ENCODE data around the gene SHC1.
"Not testable (repeated sequence)": the region's sequence is repeated elsewhere in the genome, so short reads cannot be mapped to it uniquely, and the experiment has no call there.

The SHC1 gene

DNA sequence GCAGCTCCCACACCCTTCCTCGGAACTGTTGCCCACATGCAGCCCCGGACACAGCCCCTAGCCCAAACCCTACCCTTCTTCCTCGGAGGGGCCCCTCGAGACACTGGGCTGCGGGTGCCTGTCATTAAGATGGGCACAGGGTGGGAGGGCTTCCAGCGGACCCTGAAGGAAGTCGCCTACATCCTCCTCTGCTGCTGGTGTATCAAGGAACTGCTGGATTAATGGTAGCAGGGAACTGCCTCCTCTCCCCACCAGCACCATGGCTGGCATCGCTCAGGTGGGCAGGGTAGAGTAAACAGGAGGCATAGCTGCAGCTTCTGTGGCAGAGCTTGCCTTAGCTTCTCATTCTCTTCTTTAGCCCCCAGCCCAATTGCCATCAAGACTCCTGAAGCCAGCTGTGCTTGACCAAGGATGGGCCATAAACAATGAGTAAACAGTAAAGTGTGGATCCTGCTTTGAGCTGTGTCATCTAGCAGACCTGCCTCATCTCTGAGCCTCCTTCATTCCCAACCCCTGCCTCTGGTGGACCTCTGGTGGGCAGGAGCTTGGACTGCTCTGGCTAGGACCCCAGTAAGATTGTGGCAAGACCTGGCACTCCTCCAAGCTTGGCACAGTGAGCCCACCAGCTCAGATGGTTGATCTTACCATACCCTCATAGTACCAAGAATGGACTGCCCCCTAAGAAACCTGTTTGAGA, 23.2 kb upstream of the SHC1 start, which contains the start of gene LENEP:
Gene LENEP (plus strand): TSS at position 15 of the 697 bp plus-strand sequence. CDS start 22 bp downstream, at position 37.
- DNase-seq, result no peak

- DNase-seq, result no peak
Measured at GRCh38 chr1:154992721-154993571, 22.4 kb upstream of the SHC1 start.

DNA sequence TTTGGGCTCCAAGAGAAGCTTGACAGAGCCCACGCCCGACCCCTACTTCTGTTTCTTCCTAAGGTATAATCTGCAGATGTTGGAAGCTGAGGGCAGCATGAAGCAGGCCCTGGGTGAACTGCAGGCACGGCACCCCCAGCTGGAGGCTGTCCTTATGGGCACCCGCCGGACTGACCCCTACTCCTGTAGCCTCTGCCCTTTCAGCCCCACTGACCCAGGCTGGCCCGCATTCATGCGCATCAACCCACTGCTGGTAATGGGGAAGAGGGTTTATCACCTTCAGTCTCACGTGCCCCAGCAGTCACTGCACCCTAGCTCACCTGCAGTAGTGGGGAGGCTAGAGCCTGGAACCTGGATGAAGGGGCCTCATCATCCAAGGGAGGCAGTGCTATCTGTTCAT, 19.7 kb upstream of the SHC1 start:
- DNase-seq, result no peak

GRCh38 chr1:154989195-154989860, 18.8 kb upstream of the SHC1 start:
- DNase-seq, result no peak

DNA sequence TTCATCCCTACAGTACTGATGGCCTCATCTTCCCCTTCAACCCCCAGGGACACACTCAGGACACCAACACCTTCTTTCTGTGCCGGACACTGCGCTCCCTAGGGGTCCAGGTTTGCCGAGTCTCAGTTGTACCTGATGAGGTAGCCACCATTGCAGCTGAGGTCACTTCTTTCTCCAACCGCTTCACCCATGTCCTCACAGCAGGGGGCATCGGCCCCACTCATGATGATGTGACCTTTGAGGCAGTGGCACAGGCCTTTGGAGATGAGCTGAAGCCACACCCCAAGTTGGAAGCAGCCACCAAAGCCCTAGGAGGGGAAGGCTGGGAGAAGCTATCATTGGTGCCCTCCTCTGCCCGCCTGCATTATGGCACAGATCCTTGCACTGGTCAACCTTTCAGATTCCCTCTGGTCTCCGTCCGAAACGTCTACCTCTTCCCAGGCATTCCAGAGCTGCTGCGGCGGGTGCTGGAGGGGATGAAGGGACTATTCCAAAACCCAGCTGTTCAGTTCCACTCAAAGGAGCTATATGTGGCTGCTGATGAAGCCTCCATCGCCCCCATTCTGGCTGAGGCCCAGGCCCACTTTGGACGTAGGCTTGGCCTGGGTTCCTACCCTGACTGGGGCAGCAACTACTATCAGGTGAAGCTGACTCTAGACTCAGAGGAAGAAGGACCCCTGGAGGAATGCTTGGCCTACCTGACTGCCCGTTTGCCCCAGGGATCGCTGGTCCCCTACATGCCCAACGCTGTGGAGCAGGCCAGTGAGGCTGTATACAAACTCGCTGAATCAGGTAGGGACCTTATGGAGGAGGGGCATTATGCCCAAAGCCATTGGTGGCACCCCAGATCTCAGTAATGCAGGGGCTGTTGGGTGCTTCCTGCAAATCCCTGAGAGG, 17.8 kb upstream of the SHC1 start:
- no peak for DNase-seq

GRCh38 chr1:154987326-154987725, 16.8 kb upstream of the SHC1 start:
- DNase-seq, result no peak

- not testable (repeated sequence) for DNase-seq
Measured at GRCh38 chr1:154986736-154987135, 16.2 kb upstream of the SHC1 start.

DNA sequence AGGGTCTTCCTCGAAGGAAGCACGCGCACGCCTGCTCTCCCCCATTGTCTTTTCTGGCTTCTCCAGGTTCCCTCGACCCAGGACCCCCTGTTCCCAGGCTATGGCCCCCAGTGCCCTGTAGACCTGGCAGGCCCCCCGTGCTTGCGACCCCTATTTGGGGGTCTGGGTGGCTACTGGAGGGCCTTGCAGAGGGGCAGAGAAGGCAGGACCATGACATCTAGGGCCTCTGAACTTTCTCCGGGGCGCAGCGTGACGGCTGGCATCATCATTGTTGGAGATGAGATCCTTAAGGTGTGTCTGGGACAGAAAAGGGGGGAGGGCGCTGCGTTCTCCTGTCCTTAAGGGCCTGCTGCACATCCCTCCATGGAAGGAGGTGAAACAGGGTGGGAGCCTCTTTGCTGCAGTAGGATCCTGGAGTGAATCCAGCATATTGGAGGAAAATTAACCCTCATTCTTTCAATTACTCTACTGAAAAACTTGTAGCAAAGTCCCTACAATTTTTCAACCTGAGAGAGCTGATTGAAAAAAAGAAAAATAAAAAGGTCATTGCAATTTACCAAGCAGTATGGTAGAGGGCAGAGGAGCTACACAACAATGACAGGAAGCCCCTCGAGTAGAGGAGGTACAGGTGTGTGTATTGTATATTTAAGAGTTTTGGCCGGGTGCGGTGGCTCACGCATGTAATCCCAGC, 13.4 kb upstream of the SHC1 start:
- no peak for DNase-seq

- DNase-seq, result peak; percentile 84
Measured at GRCh38 chr1:154982897-154983648, 12.5 kb upstream of the SHC1 start, which contains the start of gene FLAD1. Gene FLAD1 (plus strand): TSS chr1:154983344. CDS start chr1:154983695, 351 bp downstream.

DNA sequence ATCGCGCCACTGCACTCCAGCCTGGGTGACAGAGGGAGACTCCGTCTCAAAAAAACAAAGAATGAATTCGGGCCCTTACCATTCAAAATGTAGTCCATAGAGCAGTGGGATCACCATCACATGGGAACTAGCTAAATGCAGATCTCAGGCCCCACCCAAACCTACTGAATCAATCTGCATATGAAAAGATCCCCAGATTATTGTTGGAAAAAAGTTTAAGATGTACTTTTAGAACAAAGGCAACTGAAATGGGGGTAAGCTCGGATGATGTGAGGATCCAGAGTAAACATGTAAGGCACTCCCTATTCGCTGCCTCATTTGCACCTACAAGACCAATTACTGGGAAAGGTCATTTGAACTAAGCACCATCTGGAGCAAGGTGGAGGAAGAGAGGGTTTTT, 11.8 kb upstream of the SHC1 start:
- no peak for DNase-seq

DNA sequence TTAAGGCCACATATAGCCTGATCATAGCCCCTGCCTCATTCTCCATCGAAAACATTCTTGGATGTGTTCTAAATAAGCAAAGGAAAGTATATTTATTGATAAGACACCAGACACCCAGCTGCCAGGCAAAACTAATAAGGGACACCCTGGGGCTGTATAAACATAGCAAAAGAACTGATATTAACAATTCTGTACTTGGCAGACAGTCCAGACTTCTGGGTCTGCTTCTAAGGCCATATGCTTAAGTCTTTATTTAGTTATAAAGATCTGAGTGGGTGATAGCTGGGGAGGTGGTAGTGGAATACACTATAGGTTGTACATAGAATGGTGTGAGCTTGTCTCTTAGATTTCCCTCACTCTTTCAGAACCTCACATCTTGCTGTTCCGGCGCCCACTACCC, 7.8 kb upstream of the SHC1 start:
- no peak for DNase-seq

DNA sequence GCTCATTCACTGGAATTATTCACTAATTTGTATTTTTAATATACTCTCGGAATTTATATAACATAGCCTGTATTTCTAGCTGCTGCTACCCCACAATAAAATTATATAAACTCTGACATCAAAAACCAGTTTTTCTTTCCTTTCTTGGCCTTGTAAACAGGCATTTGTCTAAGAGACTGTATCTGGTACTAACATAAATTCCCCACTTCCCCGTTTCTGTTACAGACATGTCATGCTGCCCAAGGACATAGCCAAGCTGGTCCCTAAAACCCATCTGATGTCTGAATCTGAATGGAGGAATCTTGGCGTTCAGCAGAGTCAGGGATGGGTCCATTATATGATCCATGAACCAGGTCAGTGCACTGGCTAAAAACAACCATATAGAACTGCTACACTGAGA, 7.2 kb upstream of the SHC1 start:
- not testable (repeated sequence) for DNase-seq

DNA sequence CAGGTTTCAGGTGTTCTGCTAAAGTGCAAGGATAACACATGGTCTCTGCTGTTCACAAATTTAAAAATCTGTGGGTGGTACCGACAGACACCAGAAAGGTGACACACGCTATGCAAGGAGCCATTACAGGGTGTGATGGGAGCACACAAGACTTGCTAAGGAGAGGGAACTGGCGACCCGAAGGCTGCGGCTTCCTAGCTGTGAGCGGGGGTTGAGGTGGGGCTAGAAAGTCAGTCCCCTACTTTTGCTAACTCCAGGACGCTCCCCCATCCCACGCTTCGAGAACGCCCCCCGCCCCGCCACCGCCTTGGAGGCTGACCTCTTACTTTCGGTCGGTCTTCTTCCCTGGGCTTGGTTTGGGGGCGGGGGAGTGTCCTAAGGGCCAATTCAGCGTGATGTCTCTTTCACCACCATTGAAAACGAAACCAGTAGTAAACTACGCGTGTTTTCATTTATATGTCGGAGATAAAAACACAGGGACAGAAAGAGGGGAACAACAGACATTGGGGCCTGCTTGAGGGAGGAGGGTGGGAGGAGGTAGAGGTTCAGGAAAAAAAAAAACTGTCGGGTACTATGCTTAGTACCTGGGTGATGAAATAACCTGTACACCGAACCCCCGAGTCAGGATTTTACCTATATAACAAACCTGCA, 5.0 kb upstream of the SHC1 start:
- DNase-seq, result no peak

DNA sequence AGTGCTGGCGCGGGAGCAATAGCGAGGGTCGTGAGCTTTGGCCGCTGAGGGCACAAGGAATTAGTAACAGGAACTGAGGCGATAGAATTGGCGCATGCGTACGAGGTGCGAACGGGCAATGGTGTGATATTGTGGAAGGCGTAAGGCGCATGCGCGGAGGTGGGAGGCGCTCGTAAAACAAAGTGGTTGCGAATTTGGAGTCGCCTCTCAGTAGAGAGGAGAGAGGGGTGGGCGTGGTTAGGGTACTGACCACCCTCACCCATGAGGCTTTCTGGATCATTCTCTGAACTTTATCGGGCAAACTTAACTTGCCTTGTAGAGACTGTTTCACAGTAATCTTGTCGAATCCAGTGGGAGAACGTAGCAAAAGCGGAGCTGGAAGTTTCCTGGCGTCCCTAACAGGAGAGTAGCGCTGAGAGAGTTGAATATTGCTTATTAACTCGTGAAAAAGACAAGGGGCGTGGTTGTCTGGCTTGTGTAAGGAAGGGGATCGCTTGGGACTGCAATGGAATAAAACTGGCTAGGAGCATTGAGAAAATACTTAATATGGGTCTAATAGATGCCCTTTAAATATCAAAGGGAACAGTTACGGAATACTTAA, 4.4 kb upstream of the SHC1 start:
- peak; percentile 92 for DNase-seq

DNA sequence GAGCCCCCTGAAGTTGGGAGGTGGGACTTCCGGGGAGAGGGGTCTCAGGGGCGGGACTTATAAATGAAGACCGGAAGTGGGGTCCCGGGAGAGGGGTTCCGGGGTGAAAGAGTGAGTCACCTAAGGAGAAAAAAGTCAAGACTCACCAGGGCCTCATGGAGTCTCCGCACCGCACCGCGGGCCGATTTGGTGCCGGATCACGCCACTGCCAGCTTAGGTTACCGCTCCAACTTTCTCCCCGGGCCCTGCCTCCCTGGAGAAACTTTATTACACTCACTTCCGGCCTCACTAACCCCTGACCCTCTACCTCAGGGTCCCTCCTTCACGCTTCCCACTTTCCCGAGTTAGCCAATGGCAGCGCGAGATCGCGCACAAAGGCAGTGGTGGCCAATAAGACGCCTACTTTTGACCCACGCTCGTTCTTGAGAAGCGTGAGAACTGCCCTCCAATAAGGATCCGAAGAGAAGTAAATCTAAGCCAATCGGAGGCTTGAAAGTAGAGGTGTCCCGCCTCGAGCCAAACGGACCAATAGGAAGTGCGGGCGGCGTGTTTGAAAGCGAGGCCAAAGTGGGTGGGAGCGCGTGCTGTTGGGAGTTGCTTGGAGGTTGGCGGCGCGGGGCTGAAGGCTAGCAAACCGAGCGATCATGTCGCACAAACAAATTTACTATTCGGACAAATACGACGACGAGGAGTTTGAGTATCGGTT, 3.7 kb upstream of the SHC1 start, which contains the start of gene CKS1B:
Gene CKS1B (plus strand): TSS at position 580 of the 706 bp plus-strand sequence. CDS start 65 bp downstream, at position 645.
- peak; percentile 92 for DNase-seq

- peak; percentile 71 for DNase-seq
Measured at GRCh38 chr1:154973344-154974101, 3.0 kb upstream of the SHC1 start.

DNA sequence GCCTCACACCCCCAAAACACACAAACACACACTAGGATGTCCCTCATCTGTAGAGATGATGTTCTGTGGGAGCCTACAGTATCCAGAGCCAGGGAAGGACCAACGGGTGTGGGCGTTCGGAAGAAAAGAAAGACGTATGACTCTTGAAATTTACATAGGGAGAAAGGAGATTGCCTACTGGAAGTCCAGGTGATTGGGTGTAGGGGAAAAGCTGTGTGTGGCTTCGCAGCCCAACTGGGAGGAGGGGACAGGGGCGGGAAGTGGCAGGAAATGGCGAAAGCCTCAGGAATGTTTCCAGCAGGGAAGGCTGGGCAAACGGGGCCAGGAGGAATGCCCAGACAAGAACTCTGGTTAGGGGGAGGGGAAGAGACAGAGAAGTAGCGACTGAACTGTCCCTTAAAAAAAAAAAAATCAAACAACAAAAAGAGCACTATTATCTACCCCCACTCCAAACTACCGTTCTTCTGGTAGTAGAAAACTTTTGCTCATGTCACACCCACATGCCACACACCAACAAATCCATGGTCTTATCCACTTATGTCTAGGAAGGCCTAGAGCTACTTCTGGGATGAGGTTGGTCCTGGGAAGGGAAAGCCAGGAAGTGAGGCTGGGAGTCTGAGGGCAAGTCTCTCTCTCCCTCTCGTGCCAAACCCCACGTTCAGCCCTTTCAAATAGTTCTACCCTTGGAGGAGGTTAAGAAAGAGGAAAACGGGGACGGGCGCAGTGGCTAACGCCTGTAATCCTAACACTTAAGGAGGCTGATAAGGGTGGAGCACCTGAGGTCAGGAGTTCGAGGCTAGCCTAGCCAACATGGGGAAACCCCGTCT, 2.2 kb upstream of the SHC1 start:
- DNase-seq, result no peak

DNA sequence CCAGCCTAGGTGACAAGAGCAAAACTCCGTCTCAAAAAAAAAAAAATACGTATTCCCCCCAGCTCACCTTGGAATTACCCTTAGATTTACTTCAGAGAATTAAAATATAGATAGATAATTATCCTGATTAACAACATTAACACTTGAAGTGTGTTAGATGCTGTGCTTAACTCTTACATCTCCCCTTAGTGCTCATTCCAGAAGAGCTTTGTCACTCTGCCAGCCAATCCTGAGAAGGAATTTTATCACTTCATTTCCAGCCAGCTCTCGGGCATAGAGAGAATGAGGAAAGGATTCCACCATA, 1.6 kb upstream of the SHC1 start:
- no peak for DNase-seq
